Activated naive CD4-positive, alpha-beta T cell treated with anti-CD3 and anti-CD28 coated beads, Interleukin-2, amount 50 U/mL, for 16 hours (primary cell): ENCODE data around the gene MAPKBP1.

Source experiments
- DNase-seq: peaks from one replicate; pipeline ENCODE4 v3.0.0-alpha.2; 2020

MAPKBP1 gene

GRCh38 chr15:41782371-41783282 lies 8.3 kb downstream of the MAPKBP1 start:
- no peak for DNase-seq

- DNase-seq, result no peak
Observed at GRCh38 chr15:41783296-41783695, 9.0 kb downstream of the MAPKBP1 start.

- no peak for DNase-seq
Observed at GRCh38 chr15:41788262-41788661, 14.0 kb downstream of the MAPKBP1 start.

- DNase-seq, result no peak
Observed at GRCh38 chr15:41789236-41789635, 15.0 kb downstream of the MAPKBP1 start.

- no peak for DNase-seq
Observed at GRCh38 chr15:41789662-41790061, 15.4 kb downstream of the MAPKBP1 start.

- no peak for DNase-seq
Observed at GRCh38 chr15:41790169-41790568, 15.9 kb downstream of the MAPKBP1 start.

GRCh38 chr15:41790756-41791546 lies 16.7 kb downstream of the MAPKBP1 start:
- DNase-seq, result no peak

GRCh38 chr15:41791547-41791937 lies 17.3 kb downstream of the MAPKBP1 start:
- DNase-seq, result no peak

GRCh38 chr15:41792000-41792637 lies 17.8 kb downstream of the MAPKBP1 start:
- DNase-seq, result no peak

GRCh38 chr15:41794081-41794480 lies 19.8 kb downstream of the MAPKBP1 start:
- no peak for DNase-seq

- DNase-seq, result no peak
Observed at GRCh38 chr15:41795996-41796856, 21.9 kb downstream of the MAPKBP1 start.

GRCh38 chr15:41797201-41797944 lies 23.1 kb downstream of the MAPKBP1 start:
- no peak for DNase-seq

- no peak for DNase-seq
Observed at GRCh38 chr15:41798607-41799487, 24.6 kb downstream of the MAPKBP1 start.

GRCh38 chr15:41799488-41799805 lies 25.2 kb downstream of the MAPKBP1 start:
- DNase-seq, result no peak

- DNase-seq, result no peak
Observed at GRCh38 chr15:41801185-41801584, 26.9 kb downstream of the MAPKBP1 start.

- DNase-seq, result no peak
Observed at GRCh38 chr15:41801850-41802455, 27.7 kb downstream of the MAPKBP1 start.

- no peak for DNase-seq
Observed at GRCh38 chr15:41804361-41804760, 30.1 kb downstream of the MAPKBP1 start.

GRCh38 chr15:41804916-41805666 lies 30.8 kb downstream of the MAPKBP1 start:
- no peak for DNase-seq

- no peak for DNase-seq
Observed at GRCh38 chr15:41805711-41806110, 31.4 kb downstream of the MAPKBP1 start.
